ENCODE measurements around the gene ATG4C. TPM values are rescaled to one million over a fixed set of nuclear protein-coding genes. Genes with fewer than 3 reads are reported as not detected.
A peak's percentile ranks its signal among the peaks of the same experiment; 100 is the strongest.

The ATG4C gene
- polyA plus RNA-seq, 1 donor (not counting 4 experiments of a cell fraction or from before 2014, with no cell fraction given) = 9.1 TPM

GRCh38 chr1:62784509-62785365, 805 bp downstream of the ATG4C start:
- dilution Hi-C loops (cut with MboI; ENCODE audit: extremely low pct_ligation_motif_present, low sequenced_read_pairs) = no loop called here
- H3K4me1 ChIP-seq (ENCODE audit: control insufficient read depth, extremely low read depth, insufficient read depth, low read length) = peaks cover 5% of the 10 kb centered on the region
- H3K4me2 ChIP-seq (ENCODE audit: control insufficient read depth, extremely low read depth, insufficient read depth, low read depth, low read length) = peak overlapping the region; percentile 83
- H2AFZ ChIP-seq (ENCODE audit: control insufficient read depth, low read length) = peak overlapping the region; percentile 94
- H3K79me2 ChIP-seq (ENCODE audit: control insufficient read depth, insufficient read depth, low read length) = peaks cover 8% of the 10 kb centered on the region
- FAIRE-seq (no peak), DNase-seq (ENCODE audit: low read depth, low spot score) (no peak)
- H4K20me1 ChIP-seq (ENCODE audit: control insufficient read depth, extremely low read depth, insufficient read depth, low read length) = no peaks in the 10 kb centered on the region
- H3K9me1 ChIP-seq (ENCODE audit: control insufficient read depth, extremely low read depth, insufficient read depth, low read length) = no peaks in the 10 kb centered on the region
- no peaks in the 10 kb centered on the region for H3K36me3 ChIP-seq (ENCODE audit: control insufficient read depth in 2 of 2, extremely low read depth in 1 of 2, insufficient read depth in 2 of 2, low read length in 2 of 2)
- no peak for TF ChIP-seq EZH2 (IDR thresholded peaks at IDR 0.05; ENCODE audit: low read length)
- no peak for TF ChIP-seq CTCF (optimal IDR thresholded peaks at IDR 0.05 in 1 of 3, IDR thresholded peaks at IDR 0.05 in 1 of 3, conservative IDR thresholded peaks at IDR 0.05 in 1 of 3; ENCODE audit: extremely low read depth in 1 of 3, insufficient read depth in 2 of 3, low read length in 3 of 3)
- peak overlapping the region; percentile 87 for H3K27ac ChIP-seq (ENCODE audit: control insufficient read depth, insufficient read depth, low read length)
- peak overlapping the region; percentile 87 for H3K9ac ChIP-seq (ENCODE audit: control insufficient read depth, extremely low read depth, insufficient read depth, low read length)
- no peaks in the 10 kb centered on the region for H3K27me3 ChIP-seq (ENCODE audit: control insufficient read depth, extremely low read depth, insufficient read depth, low read length)
- peak overlapping the region; percentile 74 to 94 (median 93) for H3K4me3 ChIP-seq (ENCODE audit: control insufficient read depth in 2 of 3, extremely low read depth in 1 of 3, insufficient read depth in 2 of 3, low read depth in 1 of 3, low read length in 3 of 3)
- H3K9me3 ChIP-seq (ENCODE audit: control insufficient read depth, low read depth, low read length) = no peaks in the 10 kb centered on the region

DNA sequence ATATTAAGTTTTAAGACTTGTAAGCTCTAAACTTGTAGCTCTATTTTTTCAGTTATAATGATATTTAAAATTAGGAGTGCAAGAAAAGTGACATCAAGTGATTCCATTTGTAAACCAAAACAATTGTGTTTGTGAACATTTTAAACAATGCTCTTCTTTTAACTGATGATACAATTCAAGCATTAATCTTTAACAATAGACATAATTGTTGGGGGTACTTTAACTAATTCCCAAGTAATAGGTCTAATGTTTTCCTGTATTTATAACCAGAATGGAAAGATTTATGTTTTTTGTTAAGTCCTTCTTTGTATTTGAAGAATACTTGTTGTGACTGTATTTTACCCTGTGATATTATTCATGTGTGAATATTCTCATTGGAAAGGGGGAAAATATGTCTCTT, 6.8 kb downstream of the ATG4C start:
- TF ChIP-seq EZH2 (IDR thresholded peaks at IDR 0.05; ENCODE audit: low read length) (no peak), CTCF (optimal IDR thresholded peaks at IDR 0.05 in 1 of 3, IDR thresholded peaks at IDR 0.05 in 1 of 3, conservative IDR thresholded peaks at IDR 0.05 in 1 of 3; ENCODE audit: extremely low read depth in 1 of 3, insufficient read depth in 2 of 3, low read length in 3 of 3) (no peak)
- Histone ChIP-seq H3K27me3 (ENCODE audit: control insufficient read depth, extremely low read depth, insufficient read depth, low read length) (no peaks in the 10 kb centered on the region), H3K4me3 (ENCODE audit: control insufficient read depth in 2 of 3, extremely low read depth in 1 of 3, insufficient read depth in 2 of 3, low read depth in 1 of 3, low read length in 3 of 3) (no peak overlapping the region), H3K27ac (ENCODE audit: control insufficient read depth, insufficient read depth, low read length) (no peak overlapping the region), H2AFZ (ENCODE audit: control insufficient read depth, low read length) (no peak overlapping the region), H3K4me1 (ENCODE audit: control insufficient read depth, extremely low read depth, insufficient read depth, low read length) (no peaks in the 10 kb centered on the region), H3K4me2 (ENCODE audit: control insufficient read depth, extremely low read depth, insufficient read depth, low read depth, low read length) (no peak overlapping the region), H4K20me1 (ENCODE audit: control insufficient read depth, extremely low read depth, insufficient read depth, low read length) (no peaks in the 10 kb centered on the region), H3K9me3 (ENCODE audit: control insufficient read depth, low read depth, low read length) (no peaks in the 10 kb centered on the region), H3K9ac (ENCODE audit: control insufficient read depth, extremely low read depth, insufficient read depth, low read length) (no peak overlapping the region), H3K9me1 (ENCODE audit: control insufficient read depth, extremely low read depth, insufficient read depth, low read length) (no peaks in the 10 kb centered on the region), H3K36me3 (ENCODE audit: control insufficient read depth in 2 of 2, extremely low read depth in 1 of 2, insufficient read depth in 2 of 2, low read length in 2 of 2) (no peaks in the 10 kb centered on the region), H3K79me2 (ENCODE audit: control insufficient read depth, insufficient read depth, low read length) (peaks cover 2% of the 10 kb centered on the region)
- FAIRE-seq (no peak), DNase-seq (ENCODE audit: low read depth, low spot score) (no peak)
- dilution Hi-C loops (cut with MboI; ENCODE audit: extremely low pct_ligation_motif_present, low sequenced_read_pairs) = no loop called here

All from keratinocyte (primary cell).